Inferior parietal cortex (tissue), 1 donor: ENCODE results near the gene PTPRD.

Experiments
- DNase-seq: peaks from one replicate; pipeline ENCODE4 v3.0.0-alpha.2; 2016; ENCODE audit errors: extremely low spot score

Gene PTPRD

GRCh38 chr9:8684978-8685708, 1927.7 kb downstream of the PTPRD start:
- DNase-seq = no peak

GRCh38 chr9:8683496-8683895, 1929.3 kb downstream of the PTPRD start:
- no peak for DNase-seq

GRCh38 chr9:8680658-8681057, 1932.1 kb downstream of the PTPRD start:
- no peak for DNase-seq

GRCh38 chr9:8680157-8680556, 1932.6 kb downstream of the PTPRD start:
- DNase-seq = no peak

GRCh38 chr9:8679371-8679822, 1933.4 kb downstream of the PTPRD start:
- peak; percentile 60 for DNase-seq

GRCh38 chr9:8677741-8678140, 1935.1 kb downstream of the PTPRD start:
- no peak for DNase-seq

GRCh38 chr9:8674536-8674935, 1938.3 kb downstream of the PTPRD start:
- DNase-seq = no peak

GRCh38 chr9:8673830-8674229, 1939.0 kb downstream of the PTPRD start:
- no peak for DNase-seq

GRCh38 chr9:8670751-8671150, 1942.1 kb downstream of the PTPRD start:
- no peak for DNase-seq

- no peak for DNase-seq
Observed at GRCh38 chr9:8668751-8669150, 1944.1 kb downstream of the PTPRD start.

- no peak for DNase-seq
Observed at GRCh38 chr9:8668231-8668630, 1944.6 kb downstream of the PTPRD start.

GRCh38 chr9:8666060-8666459, 1946.7 kb downstream of the PTPRD start:
- DNase-seq = no peak

- no peak for DNase-seq
Observed at GRCh38 chr9:8660383-8660782, 1952.4 kb downstream of the PTPRD start.

- no peak for DNase-seq
Observed at GRCh38 chr9:8659108-8659507, 1953.7 kb downstream of the PTPRD start.

- DNase-seq = no peak
Observed at GRCh38 chr9:8655071-8655470, 1957.7 kb downstream of the PTPRD start.

GRCh38 chr9:8653855-8654254, 1958.9 kb downstream of the PTPRD start:
- no peak for DNase-seq

- no peak for DNase-seq
Observed at GRCh38 chr9:8653111-8653510, 1959.7 kb downstream of the PTPRD start.

GRCh38 chr9:8652255-8652654, 1960.5 kb downstream of the PTPRD start:
- no peak for DNase-seq

- no peak for DNase-seq
Observed at GRCh38 chr9:8651846-8652215, 1961.0 kb downstream of the PTPRD start.

- no peak for DNase-seq
Observed at GRCh38 chr9:8651070-8651845, 1961.5 kb downstream of the PTPRD start.

- DNase-seq = no peak
Observed at GRCh38 chr9:8649807-8650206, 1963.0 kb downstream of the PTPRD start.

GRCh38 chr9:8649160-8649559, 1963.6 kb downstream of the PTPRD start:
- no peak for DNase-seq

GRCh38 chr9:8648271-8648845, 1964.4 kb downstream of the PTPRD start:
- DNase-seq = no peak
